Vagina (tissue), 2 donors: Measurements from ENCODE around the gene SFXN1. TPM values are rescaled to one million over a fixed set of nuclear protein-coding genes. Genes with fewer than 3 reads are reported as not detected.
A peak's percentile ranks its signal among the peaks of the same experiment; 100 is the strongest.

ENCODE experiments used
- DNase-seq, 2 donors: peaks; one replicate each; pipeline ENCODE4 v3.0.0-alpha.2; 2017; ENCODE audit errors: extremely low spot score in 2 of 2
- H3K27ac ChIP-seq: fragments of 200-600 bp; sonication (generic); one replicate; pipeline ENCODE4 v1.5.1; 2019
- H3K27me3 ChIP-seq: fragments of 200-600 bp; sonication (generic); one replicate; pipeline ENCODE4 v1.5.1; 2019
- H3K36me3 ChIP-seq, 2 donors: fragments of 200-600 bp; sonication (generic); one replicate each; pipeline ENCODE4 v1.5.1; 2017 to 2019
- H3K4me1 ChIP-seq: fragments of 200-600 bp; sonication (generic); one replicate; pipeline ENCODE4 v1.5.1; 2019
- H3K4me3 ChIP-seq, 2 donors: fragments of 200-600 bp; sonication (generic); 1 replicate in 1 of 2; 2 replicates in 1 of 2; pipeline ENCODE4 v1.5.1; 2016 to 2019
- H3K9me3 ChIP-seq: fragments of 200-600 bp; sonication (generic); one replicate; pipeline ENCODE4 v1.5.1; 2019
- CTCF ChIP-seq, 3 experiments: fragments of 450-650 bp in 2 of 3; fragments of 200-600 bp in 1 of 3; sonication (generic) in 1 of 3; IDR thresholded peaks; one replicate each; pipeline ENCODE4 v1.5.1; 2017 to 2019; ENCODE audit warnings: antibody characterized with exemption in 3 of 3, mild to moderate bottlenecking in 2 of 3, moderate library complexity in 2 of 3
- POLR2A ChIP-seq, 2 donors: fragments of 450-650 bp; IDR thresholded peaks; one replicate each; pipeline ENCODE4 v1.6.1; 2017; ENCODE audit warnings: antibody characterized with exemption in 2 of 2, mild to moderate bottlenecking in 2 of 2, moderate library complexity in 2 of 2
- POLR2AphosphoS5 ChIP-seq, 2 donors: sonication (generic); formaldehyde crosslinking; IDR thresholded peaks; one replicate each; pipeline ENCODE4 v1.9.0; 2017; ENCODE audit warnings: antibody characterized with exemption in 2 of 2, mild to moderate bottlenecking in 2 of 2, low read depth in 1 of 2; ENCODE audit not compliant: insufficient read depth in 1 of 2
- intact Hi-C: fragments of 100-400 bp; cut with DNase I; formaldehyde crosslinking; loops from one replicate; pipeline ENCODE4 v1.15.1; 2023
- total RNA-seq: library from RNA; depleted of rRNA; stranded (reverse); fragments of >200 nt; gene quantifications from one replicate; pipeline ENCODE4 v1.2.3, GENCODE V29; 2016

Gene SFXN1
- total RNA-seq = 88.6 TPM

GRCh38 chr5:175478384-175479124, at the start of gene SFXN1:
TSS of gene SFXN1 (plus strand) at chr5:175478560. CDS start at chr5:175492104, 13,544 bp downstream.
- Histone ChIP-seq H3K27ac (peak within 1 kb of the TSS; percentile 81), H3K9me3 (no peaks in the 10 kb centered on the region), H3K27me3 (no peaks in the 10 kb centered on the region), H3K36me3 (no peaks in the 10 kb centered on the region), H3K4me1 (peaks cover 33% of the 10 kb centered on the region), H3K4me3 (peak within 1 kb of the TSS; percentile 80 to 100)
- TF ChIP-seq POLR2A (IDR thresholded peaks at IDR 0.05) (peak in 1 of 2 donors; percentile 50), CTCF (IDR thresholded peaks at IDR 0.05) (no peak), POLR2AphosphoS5 (IDR thresholded peaks at IDR 0.05; ENCODE audit: insufficient read depth in 1 of 2, low read depth in 1 of 2) (no peak)
- no peak for DNase-seq
- intact Hi-C loops = no loop called here

DNA sequence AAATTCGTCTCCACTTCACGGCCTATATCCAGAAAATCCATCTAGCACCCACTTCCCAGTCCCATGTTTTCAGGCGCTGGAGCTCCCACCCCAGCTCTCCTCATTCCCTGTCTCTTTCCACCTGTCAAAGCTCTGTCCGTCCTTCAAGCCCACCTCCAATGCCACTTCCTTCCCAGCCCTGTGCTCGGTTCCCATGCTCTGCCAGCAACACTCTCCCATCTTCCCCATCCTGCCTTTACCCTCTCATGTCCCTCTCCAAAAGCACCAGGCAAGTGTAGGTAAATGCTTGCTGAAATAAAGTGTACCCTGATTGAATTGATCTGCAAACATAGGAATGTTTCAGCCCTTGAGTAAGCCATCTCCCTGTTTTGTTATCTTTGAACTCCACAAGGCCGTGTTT, 43.6 kb upstream of the SFXN1 start:
- Histone ChIP-seq H3K4me1 (no peaks in the 10 kb centered on the region), H3K36me3 (no peaks in the 10 kb centered on the region), H3K27ac (no peak overlapping the region), H3K9me3 (no peaks in the 10 kb centered on the region), H3K27me3 (no peaks in the 10 kb centered on the region), H3K4me3 (no peak overlapping the region)
- no peak for TF ChIP-seq CTCF (IDR thresholded peaks at IDR 0.05)
- TF ChIP-seq POLR2A (IDR thresholded peaks at IDR 0.05) = no peak
- no peak for TF ChIP-seq POLR2AphosphoS5 (IDR thresholded peaks at IDR 0.05; ENCODE audit: insufficient read depth in 1 of 2, low read depth in 1 of 2)
- DNase-seq = no peak
- intact Hi-C loops = no loop called here

DNA sequence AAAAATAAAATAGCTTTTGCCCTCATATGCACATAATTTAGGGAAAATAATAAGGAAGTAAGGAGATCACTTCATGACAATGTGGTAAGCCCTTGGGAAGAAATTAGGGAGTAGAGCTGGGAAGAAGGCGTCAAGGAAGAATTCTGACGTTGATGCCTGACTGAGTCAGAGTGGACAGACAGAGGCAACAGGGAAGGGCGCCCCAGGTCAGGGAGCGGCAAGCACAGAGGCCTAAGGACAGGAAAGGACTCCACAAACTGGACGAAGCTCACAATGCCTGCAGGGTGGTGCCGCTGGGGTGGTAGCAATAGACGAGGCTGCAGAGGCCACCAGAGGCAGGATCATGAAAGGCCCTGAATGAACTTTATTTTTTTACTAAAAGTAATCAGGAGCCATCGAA, 42.0 kb upstream of the SFXN1 start:
- H3K4me1 ChIP-seq = no peaks in the 10 kb centered on the region
- H3K4me3 ChIP-seq = no peak overlapping the region
- no peaks in the 10 kb centered on the region for H3K36me3 ChIP-seq
- H3K9me3 ChIP-seq = no peaks in the 10 kb centered on the region
- no peak for DNase-seq
- intact Hi-C loops = no loop called here
- H3K27ac ChIP-seq = no peak overlapping the region
- TF ChIP-seq POLR2AphosphoS5 (IDR thresholded peaks at IDR 0.05; ENCODE audit: insufficient read depth in 1 of 2, low read depth in 1 of 2) (no peak), POLR2A (IDR thresholded peaks at IDR 0.05) (no peak), CTCF (IDR thresholded peaks at IDR 0.05) (no peak)
- no peaks in the 10 kb centered on the region for H3K27me3 ChIP-seq

DNA sequence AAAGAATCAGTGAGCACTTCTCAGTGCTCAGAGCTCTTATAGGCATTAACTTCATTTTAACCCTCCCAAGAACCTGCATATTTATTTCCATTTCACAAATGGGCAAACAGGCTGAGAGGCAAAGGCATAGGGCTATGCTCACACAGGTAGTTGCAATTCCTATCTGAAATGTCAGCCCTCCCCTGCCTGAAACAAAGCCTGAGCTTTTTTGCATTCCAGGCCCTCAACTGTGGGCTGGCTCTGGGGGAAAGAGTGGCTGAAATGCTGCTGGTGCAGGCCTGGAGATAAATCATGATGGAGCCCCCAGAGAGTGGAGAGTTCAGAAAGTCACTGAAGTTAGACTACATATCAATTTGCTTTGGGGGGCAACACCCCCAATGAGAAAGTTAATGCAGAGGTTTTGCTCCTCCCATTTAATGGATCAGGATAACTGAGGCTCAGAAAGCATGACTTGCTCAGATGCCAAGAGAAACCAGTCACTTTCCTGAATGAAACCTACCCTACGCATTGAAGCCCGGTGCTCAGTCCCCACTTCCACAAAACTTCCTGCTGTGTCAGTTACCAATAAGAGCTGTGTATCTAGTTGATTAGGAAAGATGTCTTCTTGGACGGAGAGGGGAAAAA, 40.0 kb upstream of the SFXN1 start:
- TF ChIP-seq POLR2AphosphoS5 (IDR thresholded peaks at IDR 0.05; ENCODE audit: insufficient read depth in 1 of 2, low read depth in 1 of 2) = no peak
- TF ChIP-seq CTCF (IDR thresholded peaks at IDR 0.05) = no peak
- TF ChIP-seq POLR2A (IDR thresholded peaks at IDR 0.05) = no peak
- H3K4me1 ChIP-seq = no peaks in the 10 kb centered on the region
- no peaks in the 10 kb centered on the region for H3K36me3 ChIP-seq
- intact Hi-C loops = no loop called here
- no peak for DNase-seq
- H3K4me3 ChIP-seq = no peak overlapping the region
- H3K27me3 ChIP-seq = no peaks in the 10 kb centered on the region
- H3K27ac ChIP-seq = no peak overlapping the region
- H3K9me3 ChIP-seq = no peaks in the 10 kb centered on the region
